NK-92 (cell line): Measurements from ENCODE around the gene GCK.
"Not testable (repeated sequence)": the region's sequence is repeated elsewhere in the genome, so short reads cannot be mapped to it uniquely, and the experiment has no call there.

ENCODE experiments used
- DNase-seq: peaks from one replicate; lab custom pipeline; 2025; ENCODE audit not compliant: unreplicated experiment; lab: John Stamatoyannopoulos, UW

GCK gene

DNA sequence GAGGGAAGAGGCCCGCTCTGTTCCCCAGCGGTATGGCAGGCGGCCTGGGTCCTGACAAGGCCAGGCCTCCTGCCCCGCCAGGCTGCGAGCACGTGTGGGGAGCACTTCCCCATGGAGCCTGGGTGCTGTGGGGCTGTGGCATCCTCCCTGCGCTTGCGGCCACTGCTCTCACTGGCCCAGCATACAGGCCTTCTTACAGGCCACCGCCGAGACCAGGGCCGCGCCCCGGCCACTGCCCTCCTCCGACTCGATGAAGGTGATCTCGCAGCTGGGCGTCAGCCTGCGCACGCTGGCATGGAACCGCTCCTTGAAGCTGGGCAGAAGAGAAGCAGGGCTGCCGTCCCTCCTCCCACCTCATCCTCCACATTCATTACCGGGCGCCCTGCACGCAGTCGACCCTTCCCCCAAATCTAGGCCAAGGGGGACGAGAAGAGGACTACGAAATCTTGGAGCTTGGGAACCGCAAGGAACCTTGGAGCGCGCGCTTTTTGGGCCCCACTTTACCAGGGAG is 44.2 kb downstream of the GCK start:
- no peak for DNase-seq

DNA sequence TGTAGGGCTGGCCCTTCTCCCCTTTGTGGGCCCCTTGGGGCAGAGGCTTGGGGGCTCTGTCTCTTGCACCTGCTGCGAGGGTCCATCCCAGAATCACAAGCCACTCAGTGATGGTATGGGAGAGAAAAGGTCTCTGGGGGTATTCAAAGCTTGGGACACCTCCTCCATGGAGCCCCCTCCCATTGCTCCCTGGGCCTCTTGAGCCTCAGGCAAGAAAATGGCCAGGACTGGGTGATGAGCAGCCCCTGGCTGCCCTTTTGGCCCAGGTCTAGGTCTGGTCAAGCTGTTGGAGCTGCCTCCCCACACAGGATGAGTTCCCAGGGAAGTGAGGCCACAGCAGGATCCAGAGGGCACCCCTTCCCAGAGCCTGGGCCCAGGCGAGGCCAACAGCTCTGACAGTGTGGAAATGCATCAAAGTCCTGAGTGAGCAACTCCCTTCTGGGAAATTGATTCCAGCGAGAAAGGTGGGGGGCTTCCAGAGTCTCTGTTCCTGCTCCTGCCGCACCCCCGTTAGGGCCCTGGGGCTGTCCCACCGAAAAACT is 44.7 kb downstream of the GCK start:
- DNase-seq, result no peak

DNA sequence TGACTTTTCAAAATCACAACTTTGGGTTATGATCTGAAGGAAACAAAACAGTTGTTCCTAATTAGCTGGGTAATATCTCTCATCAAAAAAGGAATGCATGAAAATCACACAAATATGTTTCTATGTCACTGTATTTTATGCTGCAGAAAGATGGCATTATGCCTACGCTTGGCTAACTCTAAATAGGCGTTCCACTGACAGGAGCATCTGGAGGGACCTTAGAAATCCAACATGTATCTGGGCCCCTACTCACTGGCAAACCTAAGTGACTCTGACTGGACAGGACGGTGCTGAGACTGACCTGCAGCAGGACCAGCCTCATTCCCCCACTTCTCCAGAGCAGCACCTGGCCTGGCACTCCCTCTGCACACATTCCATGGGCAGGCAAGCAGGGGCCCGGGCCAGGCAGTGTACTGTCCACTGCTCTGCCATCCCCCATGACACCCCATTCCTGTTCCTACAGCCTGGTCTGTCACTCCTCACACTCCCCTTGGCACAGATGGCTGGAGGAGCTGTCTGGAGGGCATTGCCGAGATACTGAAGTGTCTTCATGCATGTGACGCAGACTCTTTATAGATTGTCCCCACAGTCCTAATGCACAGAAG is 45.5 kb downstream of the GCK start:
- no peak for DNase-seq

DNA sequence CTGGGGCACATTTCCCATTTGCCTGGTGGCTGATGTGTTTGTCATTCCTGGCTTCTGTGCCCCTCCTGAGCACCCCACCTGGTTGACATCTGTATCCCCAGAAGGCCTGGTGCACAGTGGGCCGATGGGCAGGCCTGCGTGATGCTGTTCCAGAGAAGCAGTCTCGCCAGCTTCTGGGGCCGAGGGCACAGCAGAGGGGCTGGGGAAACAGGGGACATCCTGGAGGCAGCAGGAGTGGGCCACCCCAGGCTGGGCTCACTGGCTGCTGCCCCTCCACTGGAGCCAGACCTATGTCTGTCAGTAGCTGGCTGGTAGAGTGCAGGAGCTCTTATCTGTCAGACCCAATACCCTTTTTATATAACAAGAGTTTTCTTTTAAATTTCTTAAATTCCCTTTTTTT is 47.2 kb downstream of the GCK start:
- DNase-seq, result no peak

DNA sequence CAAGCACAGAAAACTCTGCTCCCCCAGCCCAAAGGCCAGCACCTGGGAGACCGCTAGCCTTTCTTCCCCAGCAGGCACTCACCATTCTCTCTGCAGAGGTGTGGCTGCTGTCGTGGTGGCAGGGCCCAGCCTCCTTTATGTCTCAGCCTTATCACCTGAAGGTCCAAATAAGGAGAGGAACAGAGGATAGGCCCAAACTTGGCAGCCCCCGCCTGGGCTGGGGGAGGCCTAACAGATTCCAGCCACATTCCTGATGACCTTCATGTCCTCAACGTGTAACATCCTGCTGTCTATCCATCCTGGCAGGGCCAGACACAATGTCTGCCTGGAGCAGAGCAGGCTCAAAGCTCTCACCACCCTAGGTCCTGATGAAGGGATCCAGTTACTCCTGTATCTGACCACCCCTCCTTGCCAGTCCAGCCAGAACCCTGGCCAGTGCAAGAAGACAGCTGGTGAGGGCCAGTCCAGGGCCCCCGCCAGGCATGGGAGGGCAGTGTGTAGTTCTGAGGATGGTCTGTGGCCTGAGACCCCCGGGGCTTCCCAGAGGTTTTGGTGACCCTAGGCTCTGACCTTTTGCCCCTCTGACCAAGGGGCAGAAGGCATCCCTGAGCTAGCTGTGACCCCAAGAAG is 47.9 kb downstream of the GCK start, which contains the start of gene MYL7:
MYL7 (minus strand) TSS at position 112 of the 630 bp plus-strand sequence; CDS start at position 85, 27 bp downstream.
- no peak for DNase-seq

DNA sequence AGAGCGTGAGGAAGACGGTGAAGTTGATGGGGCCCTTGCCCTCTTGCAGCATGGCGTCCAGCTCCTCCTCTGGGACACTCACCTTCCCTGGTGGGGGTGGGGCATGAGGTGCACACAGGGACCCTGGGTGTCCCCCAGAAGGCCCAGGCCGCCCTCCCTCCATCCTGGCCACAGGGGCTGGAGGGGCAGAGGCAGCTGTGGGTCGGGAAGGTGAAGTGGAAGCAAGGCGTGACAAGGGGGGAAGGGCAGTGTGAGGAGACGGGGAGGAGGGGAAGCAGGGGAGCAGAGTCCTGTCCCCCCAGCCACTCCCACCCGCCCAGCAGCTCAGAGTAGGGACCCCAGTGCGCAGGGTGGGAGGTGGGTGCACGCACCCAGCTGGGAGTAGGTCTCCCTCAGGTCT is 48.9 kb downstream of the GCK start:
- DNase-seq, result no peak

DNA sequence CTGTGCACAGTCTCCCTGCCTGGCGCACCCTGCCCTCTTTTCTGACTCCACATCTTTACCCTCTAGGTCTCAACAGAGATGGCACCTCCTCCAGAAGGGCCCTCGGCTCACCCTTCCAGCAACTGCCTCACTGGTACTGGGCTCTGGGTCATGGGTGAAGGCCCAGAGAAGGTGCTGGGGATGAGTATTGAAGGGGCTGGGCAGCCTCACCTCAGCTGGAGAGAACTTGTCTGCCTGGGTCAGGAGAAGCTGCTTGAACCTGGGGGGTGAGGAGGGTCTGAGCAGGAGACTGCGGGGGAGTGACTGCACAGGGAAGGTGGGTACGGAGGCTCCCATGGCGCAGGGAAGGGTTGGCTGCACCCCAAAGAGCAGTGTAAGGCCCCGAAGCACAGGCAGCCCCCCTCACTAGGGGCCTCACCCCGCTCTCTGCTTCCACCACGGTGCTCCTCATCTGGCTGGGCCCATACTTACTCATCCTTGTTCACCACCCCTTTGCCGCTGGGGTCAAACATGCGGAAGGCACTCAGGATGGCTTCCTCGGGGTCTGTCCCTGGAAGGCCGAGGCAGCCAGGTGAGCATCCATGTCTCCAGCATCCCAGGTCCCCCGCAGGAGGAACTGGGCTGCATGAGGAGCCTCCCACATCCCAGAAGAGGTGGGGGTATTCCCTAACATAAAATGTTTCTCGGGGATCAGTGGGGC is 49.8 kb downstream of the GCK start:
- no peak for DNase-seq

DNA sequence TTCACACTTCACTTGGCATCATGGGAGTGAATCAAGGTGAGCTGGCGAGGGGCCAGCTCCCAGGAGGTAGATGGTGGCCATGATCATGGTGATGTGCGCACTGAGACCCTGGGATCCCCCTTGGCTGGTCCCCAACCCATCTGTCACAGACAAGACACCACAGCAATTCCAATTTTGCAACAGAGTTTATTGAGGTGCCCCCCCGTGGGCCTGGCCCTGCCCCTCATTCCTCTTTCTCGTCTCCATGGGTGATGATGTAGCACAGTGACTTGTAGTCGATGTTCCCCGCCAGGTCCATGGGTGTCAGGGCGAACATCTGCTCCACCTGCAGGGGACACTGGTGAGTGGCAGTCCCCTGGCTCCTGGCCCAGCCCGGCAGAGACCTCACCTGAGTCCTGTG is 50.5 kb downstream of the GCK start:
- DNase-seq, result no peak

DNA sequence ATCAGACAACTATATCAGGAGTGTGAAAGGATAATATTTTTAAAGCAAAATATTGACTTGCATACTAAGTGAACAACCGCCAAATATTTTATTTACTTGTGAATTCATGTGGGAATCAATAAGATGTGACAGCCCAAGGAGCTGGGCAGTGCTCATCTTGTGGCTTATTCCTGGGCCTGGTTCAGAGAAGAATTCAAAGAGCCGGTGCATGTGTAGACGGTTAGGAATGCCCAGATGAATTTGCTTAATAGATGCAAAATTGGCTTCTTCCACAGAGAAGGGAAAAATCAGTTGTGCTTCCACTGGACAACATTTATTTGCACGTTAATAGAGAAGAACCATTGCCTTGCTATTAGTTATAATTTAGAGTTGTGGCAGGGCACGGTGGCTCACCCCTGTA is 52.5 kb downstream of the GCK start:
- no peak for DNase-seq

DNA sequence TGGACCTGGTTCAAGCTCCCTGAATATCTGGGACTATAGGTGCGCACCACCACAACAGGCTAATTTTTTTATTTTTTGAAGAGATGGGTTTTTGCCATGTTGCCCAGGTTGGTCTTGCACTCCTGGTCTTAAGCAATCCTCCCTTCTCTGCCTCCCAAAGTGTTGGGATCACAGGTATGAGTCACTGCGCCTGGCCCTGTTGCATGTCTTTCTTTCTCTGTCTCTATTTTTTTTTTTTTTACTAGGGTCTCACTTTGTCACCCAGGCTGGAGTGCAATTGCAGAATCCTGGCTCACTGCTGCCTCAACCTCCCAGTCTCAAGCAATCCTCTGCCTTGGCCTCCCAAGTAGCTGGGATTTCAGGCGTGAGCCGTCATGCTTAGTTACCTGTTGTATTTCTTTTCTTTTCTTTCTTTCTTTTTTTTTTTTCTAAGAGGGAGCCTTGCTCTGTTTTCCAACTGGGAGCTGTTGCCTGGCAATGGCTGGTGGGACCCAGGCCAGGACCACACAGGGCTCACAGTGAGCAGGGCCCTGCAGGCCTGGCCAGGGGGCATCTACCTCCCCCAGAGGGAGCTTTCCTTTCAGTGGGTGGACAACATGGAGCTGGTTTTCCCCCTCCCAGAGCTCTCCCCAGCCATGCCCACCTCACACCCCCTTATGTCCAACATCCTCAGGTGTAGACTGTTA is 54.2 kb downstream of the GCK start:
- no peak for DNase-seq

DNA sequence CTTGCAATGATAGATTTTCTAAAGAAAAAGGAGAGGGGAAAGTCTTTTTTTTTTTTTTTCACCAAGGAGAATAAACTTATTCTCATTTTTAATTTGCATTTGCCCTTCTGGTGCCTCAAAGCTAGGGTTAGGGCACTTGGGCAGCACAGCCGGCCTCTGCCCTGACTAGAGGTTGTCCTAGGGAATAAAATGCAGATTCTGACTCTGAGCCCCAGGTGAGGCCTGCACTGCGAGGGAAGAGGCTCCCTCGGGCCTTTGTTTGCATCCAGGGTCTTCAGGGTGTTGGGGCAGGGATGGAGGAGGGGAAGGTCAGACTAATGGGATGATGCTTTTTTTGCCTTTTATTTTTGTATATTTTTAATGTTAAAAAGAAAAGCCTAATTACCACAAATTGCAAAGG is 55.9 kb downstream of the GCK start:
- DNase-seq, result no peak

DNA sequence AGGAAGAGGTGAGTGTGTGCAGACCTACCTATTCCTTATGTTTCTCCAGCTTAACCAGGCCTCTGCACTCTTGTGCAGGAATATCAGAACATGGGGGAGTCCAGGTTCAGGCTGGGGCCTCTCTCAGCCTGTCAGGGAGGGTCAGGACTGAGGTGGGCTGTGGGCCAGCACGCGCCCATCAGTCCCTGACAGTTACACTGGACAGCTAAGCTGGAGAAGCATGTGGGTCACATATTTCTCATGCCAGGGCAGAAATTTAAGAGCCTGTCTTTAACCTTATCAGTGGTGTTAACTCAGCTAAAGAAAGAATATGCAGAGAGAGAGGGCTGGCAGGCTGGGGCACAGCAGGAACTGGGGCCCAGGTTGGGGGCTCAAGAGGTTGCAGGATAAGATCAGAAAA is 57.2 kb downstream of the GCK start:
- DNase-seq, result no peak

DNA sequence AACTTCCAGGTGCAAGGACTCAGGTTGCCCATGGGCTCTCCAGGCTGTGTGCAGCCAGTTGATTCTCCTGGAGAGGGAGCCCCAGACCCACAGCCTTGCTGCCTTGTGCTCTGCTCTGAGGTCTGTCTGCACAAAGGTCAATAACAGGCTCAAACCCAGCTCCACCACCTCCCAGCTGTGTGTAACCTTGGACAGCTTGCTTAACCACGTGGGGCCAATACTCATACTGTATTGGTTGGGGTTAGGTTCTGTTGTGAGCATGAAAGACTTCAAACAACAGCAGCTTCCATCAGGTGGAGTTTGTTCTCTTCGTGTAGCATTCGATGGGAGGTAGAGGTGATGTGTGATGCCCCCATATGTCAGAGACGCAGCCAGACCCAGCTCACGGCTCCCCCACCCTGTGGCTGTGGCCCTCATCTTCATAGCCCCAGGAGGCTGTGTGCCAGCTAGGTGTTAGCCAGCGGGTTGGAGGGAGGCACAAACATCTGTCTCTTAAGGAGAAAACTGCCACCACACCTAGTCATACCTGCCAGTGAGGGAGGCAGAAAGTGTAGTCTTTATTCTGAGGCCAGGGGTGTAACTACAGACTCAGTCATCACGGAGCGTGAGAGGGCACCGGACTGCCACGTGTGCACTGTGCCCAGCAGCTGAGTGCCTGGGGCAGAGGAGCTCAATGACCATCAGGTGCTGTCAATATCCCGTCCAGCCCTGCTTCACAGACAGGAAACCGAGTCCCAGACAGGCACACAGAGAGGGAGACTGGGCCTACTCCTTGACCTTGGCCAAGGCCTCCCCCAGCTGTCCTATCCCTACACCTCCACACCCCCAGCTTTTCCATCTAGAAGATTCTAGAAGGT is 57.8 kb downstream of the GCK start:
- no peak for DNase-seq

DNA sequence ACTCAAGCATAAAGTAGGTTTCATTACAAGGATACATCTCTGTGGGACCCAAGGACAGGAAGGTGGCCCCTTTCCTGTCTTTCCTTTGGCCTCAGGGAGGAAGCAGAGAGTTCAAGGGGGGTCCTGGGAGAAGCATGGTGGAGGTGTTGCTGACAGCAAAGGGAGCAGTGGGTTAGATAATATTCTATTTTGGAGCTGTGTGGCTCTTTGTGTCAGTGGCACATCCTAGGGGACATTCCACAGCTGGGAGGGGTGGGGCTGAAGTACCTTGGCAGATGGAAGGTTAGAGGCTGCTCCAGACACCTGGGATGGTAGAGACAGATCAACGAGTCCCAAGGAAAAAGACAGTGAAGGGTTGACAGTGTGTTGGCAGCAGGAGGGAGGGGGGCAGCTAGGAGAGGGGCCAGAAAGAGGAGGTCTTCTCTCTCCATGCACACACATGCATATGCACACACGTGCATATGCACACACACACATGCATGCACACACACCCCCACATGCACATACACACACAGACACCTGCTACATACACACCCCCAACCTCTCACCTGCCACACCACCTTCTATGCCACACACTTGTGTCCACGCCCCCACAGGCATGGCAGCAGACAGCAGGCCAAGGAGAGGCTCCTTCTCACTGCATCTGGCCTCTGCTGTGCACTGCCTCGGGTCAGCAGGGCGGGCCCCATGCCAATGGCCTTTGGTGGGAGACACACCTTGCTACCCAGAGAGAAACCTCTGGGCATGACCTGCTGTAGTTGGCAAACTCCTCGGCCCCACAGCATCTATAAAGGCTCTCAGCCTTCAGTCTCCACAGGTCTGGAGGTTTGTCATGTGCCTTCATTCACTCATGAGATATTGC is 60.3 kb downstream of the GCK start:
- no peak for DNase-seq

DNA sequence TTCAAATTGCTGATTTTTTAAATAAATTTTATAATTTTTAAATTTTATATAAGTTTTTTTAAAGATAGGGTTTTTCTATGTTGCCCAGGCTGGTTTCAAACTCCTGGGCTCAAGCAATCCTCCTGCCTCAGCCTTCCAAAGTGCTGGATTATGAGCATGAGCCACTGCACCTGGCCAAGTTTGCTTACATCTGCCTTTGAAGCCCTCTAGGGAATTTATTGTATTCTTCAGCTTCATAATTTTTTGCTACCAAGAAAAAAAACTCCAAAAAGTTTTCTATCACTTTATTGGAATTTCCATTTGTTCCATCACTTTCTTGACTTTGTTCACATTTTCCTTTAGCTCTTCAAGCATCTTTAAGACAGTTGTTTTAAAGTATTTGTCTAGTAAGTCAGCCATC is 62.1 kb downstream of the GCK start:
- no peak for DNase-seq

DNA sequence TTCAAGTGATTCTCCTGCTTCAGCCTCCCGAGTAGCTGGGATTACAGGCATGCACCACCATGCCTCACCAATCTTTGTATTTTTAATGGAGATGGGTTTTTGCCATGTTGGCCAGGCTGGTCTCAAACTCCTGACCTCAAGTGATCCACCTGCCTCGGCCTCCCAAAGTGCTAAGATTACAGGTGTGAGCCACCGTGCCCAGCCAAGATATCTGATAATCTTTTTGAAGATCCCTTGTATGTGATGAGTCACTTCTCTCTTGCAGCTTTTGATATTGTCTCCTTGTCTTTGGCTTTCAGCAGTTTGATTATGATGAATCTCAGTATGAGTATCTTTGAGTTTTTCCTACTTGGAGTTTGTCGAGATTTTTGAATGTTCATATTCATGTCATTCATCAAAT is 62.7 kb downstream of the GCK start:
- DNase-seq, result not testable (repeated sequence)

DNA sequence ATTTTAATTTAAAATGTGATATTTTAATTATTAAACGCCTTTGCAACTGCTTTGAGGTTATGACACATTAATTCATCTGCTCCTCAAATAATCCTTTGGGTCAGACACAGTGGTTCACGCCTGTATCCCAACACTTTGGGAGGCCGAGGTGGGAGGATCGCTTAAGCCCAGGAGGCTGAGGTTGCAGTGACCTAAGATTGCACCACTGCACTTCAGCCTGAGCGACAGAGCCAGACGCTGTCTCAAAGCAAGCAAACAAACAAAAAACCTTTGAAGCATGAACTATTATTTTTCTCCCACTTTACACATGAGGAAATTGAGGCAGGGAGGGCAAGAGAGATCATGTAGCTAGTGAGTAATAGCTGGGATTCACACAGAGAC is 64.4 kb downstream of the GCK start:
- no peak for DNase-seq

DNA sequence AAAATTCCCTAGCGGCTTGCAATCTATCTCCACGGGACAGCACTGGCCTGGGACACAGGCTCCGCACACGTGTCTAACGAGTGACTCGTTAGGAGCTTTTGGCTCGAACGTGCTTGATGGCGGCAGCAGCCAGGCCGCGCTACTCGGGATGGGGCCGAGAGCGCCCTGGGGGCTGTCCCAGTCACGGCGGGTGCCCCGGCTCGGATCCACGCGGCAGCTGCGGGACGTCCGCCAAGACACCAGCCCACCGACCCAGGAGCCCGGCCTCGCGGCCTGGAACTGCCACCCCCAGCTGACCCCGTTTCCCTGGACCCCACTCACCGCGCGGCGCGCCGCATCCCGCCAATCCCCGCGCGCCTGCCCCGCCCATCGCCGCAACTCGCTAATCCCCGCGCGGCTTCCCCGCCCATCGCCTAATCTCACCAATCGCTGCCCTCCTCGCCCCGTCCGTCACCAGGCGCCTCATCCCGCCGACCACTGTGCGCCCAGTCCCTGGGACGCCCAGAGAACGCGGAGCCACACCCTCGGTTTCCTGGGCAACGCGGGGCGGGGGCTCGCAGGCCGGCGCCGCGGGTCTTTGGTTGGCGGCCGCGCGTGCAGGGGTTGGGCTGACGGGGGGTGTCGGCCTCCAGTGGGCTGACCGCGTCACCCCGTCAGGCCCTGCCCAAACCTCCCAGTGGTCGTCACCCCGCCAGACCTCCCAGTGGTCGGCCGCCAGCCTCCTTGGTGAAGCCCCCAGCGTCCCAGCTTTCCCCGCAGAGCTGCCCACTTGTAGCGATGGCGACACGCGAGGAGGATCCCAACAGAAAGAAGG is 65.8 kb downstream of the GCK start, which contains the start of gene POLD2:
POLD2 (minus strand) TSS at position 359 of the 814 bp plus-strand sequence. CDS start 1,495 bp downstream, outside the sequence.
- peak; percentile 75 for DNase-seq

DNA sequence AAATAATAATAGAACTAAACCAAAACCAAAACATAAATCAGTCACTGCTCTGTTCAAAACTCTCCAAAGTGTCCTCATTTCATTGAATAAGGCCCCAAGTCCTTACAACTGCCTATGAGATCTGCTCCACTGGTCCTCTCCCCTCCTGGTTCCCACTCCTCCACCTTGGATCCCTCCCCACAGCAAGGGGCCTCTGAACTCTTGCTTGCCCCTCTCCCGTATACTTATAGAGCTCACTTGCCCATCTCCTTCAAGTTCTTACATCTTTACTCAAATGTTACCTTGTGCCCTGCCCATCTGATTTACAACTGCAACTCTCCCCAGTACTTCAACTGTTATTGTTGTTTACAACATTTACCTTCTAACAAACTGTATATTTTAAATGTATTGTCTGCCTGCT is 66.7 kb downstream of the GCK start:
- no peak for DNase-seq
